ENCODE results near the gene CTNNA1.
"Not testable (repeated sequence)": the region's sequence is repeated elsewhere in the genome, so short reads cannot be mapped to it uniquely, and the experiment has no call there.

CTNNA1 gene

GRCh38 chr5:138752951-138753793 is at the start of gene CTNNA1:
Gene CTNNA1, plus strand, starts transcription at chr5:138753425. Its CDS starts 28,500 bp downstream, at chr5:138781925.
- DNase-seq, result peak; percentile 80

- not testable (repeated sequence) for DNase-seq
Measured at GRCh38 chr5:138703777-138704176, 49.4 kb upstream of the CTNNA1 start.

DNA sequence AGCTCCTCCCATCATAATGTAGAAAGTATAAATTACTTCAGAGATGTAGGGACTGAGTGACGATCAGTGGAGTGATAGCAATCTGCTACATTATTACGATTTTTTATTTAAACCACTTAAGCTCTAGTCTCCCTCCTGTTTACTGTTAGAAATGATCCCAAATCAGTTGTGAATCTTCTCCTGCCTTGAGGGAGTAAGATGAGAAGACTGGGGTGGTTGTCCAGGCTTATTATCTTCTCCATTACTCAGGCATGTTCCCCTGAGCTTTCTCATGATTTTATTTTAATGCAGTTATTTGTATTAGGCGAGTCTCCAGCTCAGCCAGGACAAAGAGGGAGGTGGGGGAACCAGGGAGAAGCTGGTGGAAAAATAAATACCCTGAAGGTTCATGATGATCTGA is 48.2 kb upstream of the CTNNA1 start:
- DNase-seq, result no peak

GRCh38 chr5:138705567-138705966 is 47.7 kb upstream of the CTNNA1 start:
- DNase-seq, result no peak

DNA sequence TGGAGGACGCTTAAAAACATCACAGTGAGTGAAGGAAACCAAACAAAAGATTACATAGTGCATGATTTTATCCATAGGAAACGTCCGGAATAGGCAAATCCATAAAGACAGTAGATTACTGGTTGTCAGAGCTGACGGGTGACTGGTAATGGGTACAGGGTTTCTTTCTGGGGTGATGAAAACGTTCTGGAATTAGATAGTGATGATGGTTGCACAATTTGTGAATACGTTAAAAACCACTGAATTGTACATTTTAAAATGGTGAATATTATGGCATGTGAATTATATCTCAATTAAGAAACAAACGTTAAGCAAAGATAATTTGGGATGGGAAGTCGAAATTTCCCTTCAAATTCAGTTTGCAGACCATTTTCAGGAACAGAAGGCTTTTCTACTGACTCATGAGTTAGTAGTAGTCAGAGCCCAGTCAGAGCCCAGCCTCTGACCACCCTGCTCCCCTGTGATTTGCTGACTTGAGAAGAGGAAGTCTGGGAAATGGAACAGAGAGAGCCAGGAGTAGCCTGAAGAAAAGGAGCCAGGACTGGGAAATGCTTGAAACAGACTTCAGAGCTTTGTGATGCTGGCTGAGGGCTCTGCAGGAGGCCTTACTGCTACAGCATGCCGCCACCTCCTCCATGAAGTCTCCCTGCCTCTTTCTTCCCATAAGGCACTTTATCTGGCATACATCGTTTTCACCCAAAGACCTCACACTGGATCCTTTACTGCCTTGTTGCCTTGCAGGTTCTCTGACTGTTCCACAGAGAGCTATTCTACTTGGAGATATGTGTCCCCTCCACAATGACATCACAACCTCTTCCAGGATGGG is 46.4 kb upstream of the CTNNA1 start:
- no peak for DNase-seq

GRCh38 chr5:138708791-138709190 is 44.4 kb upstream of the CTNNA1 start:
- no peak for DNase-seq

- DNase-seq, result no peak
Measured at GRCh38 chr5:138709202-138709601, 44.0 kb upstream of the CTNNA1 start.

DNA sequence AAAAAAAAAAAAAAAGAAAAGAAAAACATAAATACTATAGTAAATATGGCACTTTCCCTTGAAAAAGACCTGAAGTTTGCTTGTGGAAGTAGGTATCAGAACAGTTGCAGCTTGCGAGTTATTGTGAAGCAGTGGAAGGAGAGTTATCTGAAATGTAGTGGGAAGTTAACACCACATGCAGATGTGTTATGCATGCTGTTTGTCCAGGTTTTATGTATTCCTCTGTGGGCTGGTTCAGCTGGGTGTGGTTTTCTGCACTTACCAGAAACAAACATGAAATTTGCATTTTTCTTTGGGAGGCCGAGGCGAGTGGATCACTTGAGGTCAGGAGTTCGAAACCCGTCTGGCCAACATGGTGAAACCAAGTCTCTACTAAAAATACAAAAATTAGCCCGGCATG is 42.1 kb upstream of the CTNNA1 start:
- no peak for DNase-seq

DNA sequence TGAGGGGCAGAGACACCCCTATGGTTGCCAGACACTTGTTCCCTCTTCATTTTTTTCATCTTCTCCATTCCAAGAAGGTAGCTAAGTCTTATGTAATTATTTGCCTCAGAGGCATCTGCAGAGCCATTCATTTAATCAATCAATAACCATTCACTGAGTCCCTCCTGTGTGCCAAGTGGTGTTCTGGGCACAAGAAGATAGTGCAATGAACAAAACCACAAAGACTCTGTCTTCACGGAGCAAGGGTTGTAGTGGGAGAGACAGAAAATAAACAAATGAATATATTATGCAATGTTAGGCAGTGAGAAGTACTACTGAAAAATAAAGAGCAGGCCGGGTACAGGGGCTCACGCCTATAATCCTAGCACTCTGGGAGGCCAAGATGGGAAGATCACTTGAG is 41.4 kb upstream of the CTNNA1 start:
- no peak for DNase-seq

- DNase-seq, result no peak
Measured at GRCh38 chr5:138712324-138712723, 40.9 kb upstream of the CTNNA1 start.

DNA sequence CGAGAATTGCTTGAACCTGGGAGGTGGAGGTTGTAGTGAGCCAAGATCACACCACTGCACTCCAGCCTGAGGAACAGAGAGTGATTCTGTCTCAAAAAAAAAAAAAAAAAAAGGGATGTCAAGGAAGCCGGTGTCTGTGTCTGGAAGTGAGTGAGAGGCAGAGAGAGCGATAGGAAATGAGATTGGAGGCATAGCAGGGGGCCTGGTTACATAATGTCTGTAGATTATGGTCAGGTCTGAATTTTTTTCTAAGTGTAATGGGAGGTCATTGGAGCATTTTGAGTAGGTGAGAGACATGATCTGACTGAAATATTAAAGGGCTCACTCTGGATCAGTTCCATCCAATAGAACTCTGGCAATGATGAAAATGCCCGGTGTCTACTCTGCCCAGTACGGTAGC is 40.4 kb upstream of the CTNNA1 start:
- no peak for DNase-seq

GRCh38 chr5:138713247-138713646 is 40.0 kb upstream of the CTNNA1 start:
- no peak for DNase-seq

- no peak for DNase-seq
Measured at GRCh38 chr5:138714694-138715093, 38.5 kb upstream of the CTNNA1 start.

GRCh38 chr5:138715931-138716432 is 37.2 kb upstream of the CTNNA1 start:
- not testable (repeated sequence) for DNase-seq

DNA sequence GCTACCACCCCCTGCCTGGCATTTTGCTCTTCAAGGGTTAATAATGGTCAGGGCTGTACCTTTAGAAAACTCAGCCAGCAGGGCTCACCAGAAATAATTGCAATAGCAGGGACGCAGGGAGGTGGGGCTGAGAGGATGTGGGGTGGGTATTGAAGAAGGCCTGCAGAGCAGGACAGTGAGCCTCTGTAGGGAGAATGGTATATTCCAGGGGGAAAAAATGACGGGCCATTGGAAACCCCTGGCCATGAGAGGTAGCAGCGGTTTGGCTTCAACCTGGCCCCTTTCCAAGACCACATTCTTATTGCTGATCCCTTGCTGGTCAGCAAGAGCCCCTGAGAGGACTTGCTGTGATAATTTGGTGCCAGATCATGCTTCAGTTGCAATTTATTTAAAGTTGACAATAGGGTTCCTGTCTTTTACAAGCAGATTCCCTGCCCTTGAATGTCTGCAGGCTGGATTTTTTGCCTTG is 36.7 kb upstream of the CTNNA1 start:
- DNase-seq, result no peak

DNA sequence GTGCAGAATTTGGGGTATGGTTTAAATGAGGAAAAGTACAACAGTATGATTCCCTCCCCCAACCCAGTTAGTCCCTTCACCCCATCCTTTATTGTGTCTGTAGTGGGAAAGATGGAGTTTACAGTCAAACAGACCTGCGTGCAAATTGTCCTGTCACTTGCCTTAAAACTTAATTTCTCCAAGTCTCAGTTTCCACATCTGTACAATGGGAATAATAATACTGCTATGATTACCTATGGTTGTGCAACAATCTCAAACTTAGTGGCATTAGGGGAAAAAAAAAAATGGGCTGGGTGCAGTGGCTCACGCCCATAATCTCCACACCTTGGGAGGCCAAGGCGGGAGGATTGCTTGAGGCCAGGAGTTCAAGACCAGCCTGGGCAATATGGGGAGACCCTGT is 35.8 kb upstream of the CTNNA1 start:
- DNase-seq, result no peak

- no peak for DNase-seq
Measured at GRCh38 chr5:138719811-138720210, 33.4 kb upstream of the CTNNA1 start.

DNA sequence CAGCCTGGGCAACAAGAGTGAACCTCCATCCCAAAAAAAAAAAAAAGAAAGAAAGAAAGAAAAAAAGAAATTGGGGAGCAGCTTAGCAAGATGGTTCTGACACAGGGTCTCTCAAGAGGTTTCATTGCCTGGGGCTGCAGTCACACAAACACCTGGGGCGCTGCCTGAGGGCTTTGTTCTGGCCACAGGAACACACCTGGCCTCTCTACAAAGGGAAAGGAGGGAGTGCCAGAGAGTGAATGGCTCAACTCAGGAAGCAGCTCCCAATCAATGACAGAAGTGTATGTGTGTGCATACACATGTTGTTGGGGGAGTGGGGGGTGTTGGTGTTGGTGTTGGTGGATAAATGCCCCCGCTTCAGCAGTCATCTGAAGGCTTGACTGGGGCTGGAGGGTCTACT is 32.4 kb upstream of the CTNNA1 start:
- DNase-seq, result no peak

DNA sequence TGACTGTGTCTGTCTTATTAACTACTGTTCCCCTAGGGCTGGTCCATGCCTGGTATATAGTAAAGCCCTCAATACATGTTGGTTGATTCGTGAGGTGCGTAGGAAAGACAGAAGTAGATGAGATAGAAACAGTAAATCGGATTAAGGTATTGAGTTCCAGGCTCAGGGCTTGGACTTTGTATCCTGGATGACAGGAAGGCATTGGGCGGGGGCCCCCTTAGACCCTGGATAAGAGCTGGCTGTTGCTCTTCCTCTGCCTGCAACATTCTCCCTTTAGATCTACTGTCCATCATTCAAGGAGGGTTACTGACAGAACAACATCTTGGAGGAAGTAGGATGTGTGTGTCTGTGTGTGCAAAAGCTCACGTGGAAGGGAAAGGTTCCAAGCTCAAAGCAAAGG is 31.2 kb upstream of the CTNNA1 start:
- DNase-seq, result no peak

GRCh38 chr5:138722544-138723177 is 30.6 kb upstream of the CTNNA1 start:
- DNase-seq, result no peak

- no peak for DNase-seq
Measured at GRCh38 chr5:138724470-138725146, 28.6 kb upstream of the CTNNA1 start.

GRCh38 chr5:138725153-138725817 is 27.9 kb upstream of the CTNNA1 start:
- no peak for DNase-seq
